Measurements from ENCODE around the gene KRT37. TPM values are rescaled to one million over a fixed set of nuclear protein-coding genes. Genes with fewer than 3 reads are reported as not detected.

KRT37 gene
- total RNA-seq, 4 donors from 2014 or later: not detected

- intact Hi-C loops (cut with DNase I; ENCODE audit: low total_unique reads): no loop called here
- TF ChIP-seq CTCF (IDR thresholded peaks at IDR 0.05): no peak
- DNase-seq (ENCODE audit: low spot score in 2 of 2): no peak
- 6 to 8% methylated on average over 2 of the region's 2 CpGs for WGBS, 2 donors
- no peak overlapping the region for H3K4me3 ChIP-seq (ENCODE audit: low read depth, poor library complexity, severe bottlenecking)
Measured at GRCh38 chr17:41377546-41377945, 46.8 kb downstream of the KRT37 start.

Other genes starting within 250 kb of the KRT37 start
- 10 to 100 TPM in 1 of 4 donors, 1 to 10 TPM in 1, not detected in 2; 5.0 to 75.4 TPM for gene KRTAP4-2, start 246.4 kb downstream of the KRT37 start, total RNA-seq
- gene KRTAP4-1, start 239.7 kb downstream of the KRT37 start, total RNA-seq: 10 to 100 TPM in 1 of 4 donors, 1 to 10 TPM in 1, not detected in 2; 2.1 to 66.2 TPM
- gene KRTAP9-1, start 234.7 kb downstream of the KRT37 start, total RNA-seq: under 1 TPM in 1 of 4 donors, not detected in 3; 0.91 TPM
- 100 to 1,000 TPM in 1 of 4 donors, 10 to 100 TPM in 1, not detected in 2; 18.1 to 183 TPM for gene KRTAP9-2, start 197.9 kb downstream of the KRT37 start, total RNA-seq
- gene KRTAP9-3, start 192.1 kb downstream of the KRT37 start, total RNA-seq: 100 to 1,000 TPM in 1 of 4 donors, 1 to 10 TPM in 1, under 1 TPM in 1, not detected in 1; 0.27 to 218 (median 8.7) TPM
- gene KRTAP9-8, start 186.6 kb downstream of the KRT37 start, total RNA-seq: 100 to 1,000 TPM in 1 of 4 donors, under 1 TPM in 2, not detected in 1; 0.47 to 120 (median 0.97) TPM
- 100 to 1,000 TPM in 1 of 4 donors, 1 to 10 TPM in 1, under 1 TPM in 1, not detected in 1; 0.37 to 177 (median 2.1) TPM for gene KRTAP9-4, start 174.9 kb downstream of the KRT37 start, total RNA-seq
- gene KRTAP9-9, start 169.2 kb downstream of the KRT37 start, total RNA-seq: 10 to 100 TPM in 1 of 4 donors, 1 to 10 TPM in 1, not detected in 2; 2.1 to 94.5 TPM
- gene KRTAP9-6, start 159.2 kb downstream of the KRT37 start, total RNA-seq: under 1 TPM in 2 of 4 donors, not detected in 2; 0.38 to 0.62 TPM
- 10 to 100 TPM in 1 of 4 donors, under 1 TPM in 1, not detected in 2; 0.51 to 17.1 TPM for gene KRTAP9-7, start 148.9 kb downstream of the KRT37 start, total RNA-seq
- 1 to 10 TPM in 1 of 4 donors, not detected in 3; 2.5 TPM for gene KRTAP29-1, start 121.7 kb downstream of the KRT37 start, total RNA-seq
- 1 to 10 TPM in 1 of 4 donors, not detected in 3; 5.9 TPM for gene KRTAP16-1, start 115.3 kb downstream of the KRT37 start, total RNA-seq
- gene KRTAP17-1, start 108.9 kb downstream of the KRT37 start, total RNA-seq: 10 to 100 TPM in 1 of 4 donors, 1 to 10 TPM in 1, not detected in 2; 1.3 to 38.6 TPM
- gene KRT33A, start 73.8 kb downstream of the KRT37 start, total RNA-seq: 10 to 100 TPM in 2 of 4 donors, under 1 TPM in 1, not detected in 1; 0.25 to 73.9 (median 11.0) TPM
- 100 to 1,000 TPM in 1 of 4 donors, 1 to 10 TPM in 1, under 1 TPM in 1, not detected in 1; 0.25 to 117 (median 4.4) TPM for gene KRT33B, start 54.8 kb downstream of the KRT37 start, total RNA-seq
- gene KRT34, start 42.3 kb downstream of the KRT37 start, total RNA-seq: 100 to 1,000 TPM in 1 of 4 donors, 10 to 100 TPM in 1, 1 to 10 TPM in 1, under 1 TPM in 1; 0.72 to 143 (median 6.3) TPM
- 100 to 1,000 TPM in 1 of 4 donors, 10 to 100 TPM in 3; 15.9 to 197 (median 24.1) TPM for gene KRT31, start 27.0 kb downstream of the KRT37 start, total RNA-seq
- 1 to 10 TPM in 2 of 4 donors, not detected in 2; 1.3 to 1.8 TPM for gene KRT38, start 16.4 kb upstream of the KRT37 start, total RNA-seq
- 10 to 100 TPM in 1 of 4 donors, under 1 TPM in 1, not detected in 2; 0.46 to 11.6 TPM for gene KRT32, start 42.8 kb upstream of the KRT37 start, total RNA-seq
- gene KRT35, start 56.6 kb upstream of the KRT37 start, total RNA-seq: under 1 TPM in 1 of 4 donors, not detected in 3; 0.84 TPM
- under 1 TPM in 1 of 4 donors, not detected in 3; 0.97 TPM for gene KRT36, start 65.3 kb upstream of the KRT37 start, total RNA-seq
- under 1 TPM in 2 of 4 donors, not detected in 2; 0.19 to 0.46 TPM for gene KRT13, start 81.0 kb upstream of the KRT37 start, total RNA-seq
- gene KRT15, start 94.3 kb upstream of the KRT37 start, total RNA-seq: 1,000 to 10,000 TPM in 2 of 4 donors, 100 to 1,000 TPM in 2; 802 to 1,380 (median 1,140) TPM
- gene KRT19, start 103.7 kb upstream of the KRT37 start, total RNA-seq: 100 to 1,000 TPM in 3 of 4 donors, 10 to 100 TPM in 1; 96.0 to 482 (median 285) TPM
- gene KRT9, start 147.5 kb upstream of the KRT37 start, total RNA-seq: 1 to 10 TPM in 1 of 4 donors, under 1 TPM in 2, not detected in 1; 0.47 to 1.6 (median 0.91) TPM
- 1,000 to 10,000 TPM; 4,210 to 7,487 (median 6,656) TPM for gene KRT14, start 162.3 kb upstream of the KRT37 start, total RNA-seq
- 100 to 1,000 TPM in 1 of 4 donors, 10 to 100 TPM in 3; 79.2 to 447 (median 81.8) TPM for gene KRT16, start 188.2 kb upstream of the KRT37 start, total RNA-seq
- gene KRT17, start 200.0 kb upstream of the KRT37 start, total RNA-seq: 1,000 to 10,000 TPM in 2 of 4 donors, 100 to 1,000 TPM in 2; 474 to 1,574 (median 971) TPM